ENCODE data around the gene SENP6.

Gene SENP6

GRCh38 chr6:75619230-75619899 is 17.7 kb downstream of the SENP6 start:
- no peak for ATAC-seq
- TF ChIP-seq GLIS3 (CRISPR knock-in tag; IDR thresholded peaks at IDR 0.05) (no peak), RARB (CRISPR knock-in tag; IDR thresholded peaks at IDR 0.05) (no peak), ZC3H10 (CRISPR knock-in tag; IDR thresholded peaks at IDR 0.05) (no peak), ESRRG (CRISPR knock-in tag; IDR thresholded peaks at IDR 0.05) (no peak), TCF4 (CRISPR knock-in tag; IDR thresholded peaks at IDR 0.05; ENCODE audit: borderline replicate concordance) (no peak), ZFP3 (CRISPR knock-in tag; IDR thresholded peaks at IDR 0.05) (no peak), PPARA (CRISPR knock-in tag; IDR thresholded peaks at IDR 0.05; ENCODE audit: borderline replicate concordance) (no peak)

- TF ChIP-seq BACH2 (CRISPR knock-in tag; IDR thresholded peaks at IDR 0.05; ENCODE audit: borderline replicate concordance) (no peak), CSRNP3 (CRISPR knock-in tag; IDR thresholded peaks at IDR 0.05) (no peak), CREB5 (CRISPR knock-in tag; IDR thresholded peaks at IDR 0.05; ENCODE audit: low read depth) (no peak), OSR1 (CRISPR knock-in tag; IDR thresholded peaks at IDR 0.05) (no peak), ARNTL (CRISPR knock-in tag; IDR thresholded peaks at IDR 0.05; ENCODE audit: borderline replicate concordance, low read depth) (no peak), CSDC2 (CRISPR knock-in tag; IDR thresholded peaks at IDR 0.05) (no peak), ZNF565 (CRISPR knock-in tag; conservative IDR thresholded peaks at IDR 0.05; ENCODE audit: low read depth) (no peak), ZC3H10 (CRISPR knock-in tag; IDR thresholded peaks at IDR 0.05) (no peak), GLIS3 (CRISPR knock-in tag; IDR thresholded peaks at IDR 0.05) (no peak)
- no peak for ATAC-seq
These were observed 19.0 kb downstream of the SENP6 start for GRCh38 chr6:75620381-75621304.

- no peak for TF ChIP-seq ZFP3 (CRISPR knock-in tag; IDR thresholded peaks at IDR 0.05)
- TF ChIP-seq TCF4 (CRISPR knock-in tag; IDR thresholded peaks at IDR 0.05; ENCODE audit: borderline replicate concordance) = no peak
- TF ChIP-seq ZFP30 (CRISPR knock-in tag; IDR thresholded peaks at IDR 0.05) = no peak
- no peak for TF ChIP-seq CSRNP3 (CRISPR knock-in tag; IDR thresholded peaks at IDR 0.05)
- no peak for TF ChIP-seq ARNTL (CRISPR knock-in tag; IDR thresholded peaks at IDR 0.05; ENCODE audit: borderline replicate concordance, low read depth)
- TF ChIP-seq PPARA (CRISPR knock-in tag; IDR thresholded peaks at IDR 0.05; ENCODE audit: borderline replicate concordance) = no peak
- TF ChIP-seq SNAI2 (CRISPR knock-in tag; IDR thresholded peaks at IDR 0.05) = no peak
- TF ChIP-seq ESRRG (CRISPR knock-in tag; IDR thresholded peaks at IDR 0.05) = no peak
- TF ChIP-seq ZNF565 (CRISPR knock-in tag; conservative IDR thresholded peaks at IDR 0.05; ENCODE audit: low read depth) = no peak
- no peak for TF ChIP-seq ZC3H10 (CRISPR knock-in tag; IDR thresholded peaks at IDR 0.05)
- TF ChIP-seq ZNF70 (CRISPR knock-in tag; IDR thresholded peaks at IDR 0.05) = no peak
- TF ChIP-seq BACH2 (CRISPR knock-in tag; IDR thresholded peaks at IDR 0.05; ENCODE audit: borderline replicate concordance) = no peak
- TF ChIP-seq OSR1 (CRISPR knock-in tag; IDR thresholded peaks at IDR 0.05) = no peak
- no peak for TF ChIP-seq POU6F1 (CRISPR knock-in tag; IDR thresholded peaks at IDR 0.05; ENCODE audit: borderline replicate concordance, low read depth)
- TF ChIP-seq TOX (CRISPR knock-in tag; IDR thresholded peaks at IDR 0.05; ENCODE audit: borderline replicate concordance) = no peak
- TF ChIP-seq PATZ1 (CRISPR knock-in tag; IDR thresholded peaks at IDR 0.05; ENCODE audit: borderline replicate concordance) = no peak
- TF ChIP-seq ISL1 (CRISPR knock-in tag; IDR thresholded peaks at IDR 0.05) = no peak
- TF ChIP-seq GLIS3 (CRISPR knock-in tag; IDR thresholded peaks at IDR 0.05) = no peak
- TF ChIP-seq RARB (CRISPR knock-in tag; IDR thresholded peaks at IDR 0.05) = no peak
- TF ChIP-seq CREB5 (CRISPR knock-in tag; IDR thresholded peaks at IDR 0.05; ENCODE audit: low read depth) = no peak
- no peak for ATAC-seq
These were observed 20.2 kb downstream of the SENP6 start for GRCh38 chr6:75621846-75622245.
